Lung (tissue), 12 donors: ENCODE results near the gene MLF2. TPM values are rescaled to one million over a fixed set of nuclear protein-coding genes. Genes with fewer than 3 reads are reported as not detected.
"Not testable (repeated sequence)": the region's sequence is repeated elsewhere in the genome, so short reads cannot be mapped to it uniquely, and the experiment has no call there.

Source experiments
- ATAC-seq: fragments of 200-7000 bp; cut with Tn5 transposase; one replicate; pipeline ENCODE4 v1.9.1; 2020; ENCODE audit warnings: moderate number of reproducible peaks; ENCODE audit not compliant: insufficient read depth, low FRiP score
- DNase-seq, 3 donors: peaks; one replicate each; pipeline ENCODE4 v3.0.0-alpha.2; 2013 to 2017
- H3K27ac ChIP-seq, 2 donors: one replicate each; pipeline ENCODE4 v1.5.1; 2013; ENCODE audit warnings: mild to moderate bottlenecking in 2 of 2, moderate library complexity in 2 of 2, control low read depth in 1 of 2, inconsistent platforms in 1 of 2, low read depth in 1 of 2, low read length in 1 of 2
- H3K27me3 ChIP-seq, 3 donors: one replicate each; pipeline ENCODE4 v1.5.1; 2013; ENCODE audit warnings: low read length in 2 of 3; ENCODE audit not compliant: control insufficient read depth in 3 of 3, insufficient read depth in 3 of 3
- H3K36me3 ChIP-seq, 4 donors: one replicate each; pipeline ENCODE4 v1.5.1; 2013; ENCODE audit warnings: low read length in 4 of 4, mild to moderate bottlenecking in 1 of 4, moderate library complexity in 1 of 4; ENCODE audit not compliant: control insufficient read depth in 4 of 4, insufficient read depth in 4 of 4
- H3K4me1 ChIP-seq, 5 donors: one replicate each; pipeline ENCODE4 v1.5.1; 2013; ENCODE audit warnings: low read length in 5 of 5, mild to moderate bottlenecking in 2 of 5, moderate library complexity in 1 of 5; ENCODE audit not compliant: control insufficient read depth in 5 of 5, insufficient read depth in 5 of 5
- H3K4me3 ChIP-seq: one replicate; pipeline ENCODE4 v1.5.1; 2013; ENCODE audit warnings: mild to moderate bottlenecking, control low read depth, moderate library complexity
- H3K9ac ChIP-seq, 2 donors: one replicate each; pipeline ENCODE4 v1.5.1; 2013; ENCODE audit warnings: low read length in 2 of 2, control low read depth in 1 of 2; ENCODE audit not compliant: insufficient read depth in 1 of 2
- H3K9me3 ChIP-seq, 4 donors: one replicate each; pipeline ENCODE4 v1.5.1; 2013; ENCODE audit warnings: low read length in 3 of 4, mild to moderate bottlenecking in 1 of 4, moderate library complexity in 1 of 4; ENCODE audit not compliant: control insufficient read depth in 4 of 4, insufficient read depth in 3 of 4
- WGBS, 2 donors: extraction: QIAGEN DNeasy Blood & Tissue Kit; methylation state at CpG; one replicate each; pipeline ENCODE4 v1.1.7; 2013; 5-methylcytosine and 5-hydroxymethylcytosine counted together
- polyA plus RNA-seq, 2 donors: library from polyadenylated mRNA; stranded (reverse); fragments of 200-250 nt; gene quantifications; one replicate each; pipeline ENCODE4 v1.2.1, GENCODE V29; 2013
- total RNA-seq, 2 donors: library from RNA; depleted of rRNA in 1 of 2; stranded (reverse); fragments of >200 nt in 1 of 2; gene quantifications; one replicate each; pipeline ENCODE4 v1.2.1, GENCODE V29; 2014 to 2021
- TF ChIP-seq, protein P1 (sequence below): IDR thresholded peaks from 2 replicates; pipeline ENCODE4 v1.5.1; 2012; ENCODE audit warnings: mild to moderate bottlenecking; ENCODE audit errors: control extremely low read depth, extremely low read depth
- donor health status: control.
- donor health status: control.
- donor health status: Bipolar disorder and iron deficiency.
- donor health status: healthy.
- donor health status: DM: yes; HTN: yes; CAD: no.

MLF2 gene
- total and polyA plus RNA-seq, 4 donors = 95.9 to 171 (median 164) TPM

DNA sequence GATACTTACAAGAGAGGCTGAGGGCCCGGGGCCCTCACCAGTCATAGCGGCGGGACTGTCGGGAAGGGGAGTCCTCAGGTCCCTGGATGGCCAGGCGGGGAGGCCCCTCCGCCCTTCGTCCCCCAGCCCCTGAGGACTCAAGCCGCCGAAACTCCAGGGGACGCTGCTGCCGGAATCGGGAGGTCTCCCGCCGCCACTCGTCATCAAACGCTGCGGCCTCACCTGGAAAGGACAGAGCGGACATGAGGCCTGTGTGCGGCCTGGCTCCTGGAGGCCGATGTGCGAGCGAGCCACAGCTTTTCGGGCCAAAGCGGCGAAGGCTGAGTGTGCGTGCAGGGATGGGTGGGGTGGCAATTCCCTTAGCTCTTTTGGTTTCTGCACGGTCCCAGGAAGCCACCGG lies 4.2 kb downstream of the MLF2 start:
- peaks cover 14 to 48% (median 43%) of the 10 kb centered on the region in 4 donors for H3K36me3 ChIP-seq
- DNase-seq (no peak), ATAC-seq (no peak)
- H3K27me3 ChIP-seq = no peaks in the 10 kb centered on the region
- H3K9me3 ChIP-seq = no peaks in the 10 kb centered on the region
- 95 to 97% methylated on average over 28 of the region's 28 CpGs for WGBS, 2 donors
- H3K4me3 ChIP-seq = no peak overlapping the region
- no peak overlapping the region for H3K27ac ChIP-seq
- H3K9ac ChIP-seq = no peak overlapping the region
- TF ChIP-seq, protein P1, sequence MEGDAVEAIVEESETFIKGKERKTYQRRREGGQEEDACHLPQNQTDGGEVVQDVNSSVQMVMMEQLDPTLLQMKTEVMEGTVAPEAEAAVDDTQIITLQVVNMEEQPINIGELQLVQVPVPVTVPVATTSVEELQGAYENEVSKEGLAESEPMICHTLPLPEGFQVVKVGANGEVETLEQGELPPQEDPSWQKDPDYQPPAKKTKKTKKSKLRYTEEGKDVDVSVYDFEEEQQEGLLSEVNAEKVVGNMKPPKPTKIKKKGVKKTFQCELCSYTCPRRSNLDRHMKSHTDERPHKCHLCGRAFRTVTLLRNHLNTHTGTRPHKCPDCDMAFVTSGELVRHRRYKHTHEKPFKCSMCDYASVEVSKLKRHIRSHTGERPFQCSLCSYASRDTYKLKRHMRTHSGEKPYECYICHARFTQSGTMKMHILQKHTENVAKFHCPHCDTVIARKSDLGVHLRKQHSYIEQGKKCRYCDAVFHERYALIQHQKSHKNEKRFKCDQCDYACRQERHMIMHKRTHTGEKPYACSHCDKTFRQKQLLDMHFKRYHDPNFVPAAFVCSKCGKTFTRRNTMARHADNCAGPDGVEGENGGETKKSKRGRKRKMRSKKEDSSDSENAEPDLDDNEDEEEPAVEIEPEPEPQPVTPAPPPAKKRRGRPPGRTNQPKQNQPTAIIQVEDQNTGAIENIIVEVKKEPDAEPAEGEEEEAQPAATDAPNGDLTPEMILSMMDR = no peak
- H3K4me1 ChIP-seq = peaks cover 0 to 11% (median 4%) of the 10 kb centered on the region in 5 donors

DNA sequence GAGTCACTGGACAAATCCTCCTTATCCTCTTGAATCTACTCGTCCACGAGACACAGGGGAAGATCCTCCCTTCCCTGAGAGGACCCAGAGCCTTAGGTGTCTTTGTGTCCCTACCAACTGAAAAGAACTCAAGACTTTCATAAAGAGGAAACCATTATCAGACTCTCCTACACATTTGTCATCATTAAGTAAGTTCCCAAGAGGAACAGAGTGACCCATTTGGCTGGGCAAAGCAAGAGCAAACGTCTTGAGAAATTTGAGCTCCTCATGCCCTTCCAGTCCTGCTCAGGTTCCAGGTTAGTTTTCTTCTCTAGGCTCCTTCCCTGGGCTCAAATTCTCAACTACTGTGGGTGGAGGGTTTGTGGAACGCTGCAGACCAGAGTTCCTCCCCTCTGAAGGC lies 5.7 kb downstream of the MLF2 start:
- Histone ChIP-seq H3K27me3 (no peaks in the 10 kb centered on the region), H3K4me1 (peaks cover 0 to 8% (median 4%) of the 10 kb centered on the region in 5 donors), H3K9ac (no peak overlapping the region), H3K4me3 (no peak overlapping the region), H3K27ac (no peak overlapping the region), H3K36me3 (peaks cover 14 to 48% (median 43%) of the 10 kb centered on the region in 4 donors), H3K9me3 (no peaks in the 10 kb centered on the region)
- TF ChIP-seq, protein P1 = no peak
- ATAC-seq (no peak), DNase-seq (no peak)
- 74 to 75% methylated on average over 4 of the region's 4 CpGs for WGBS, 2 donors

DNA sequence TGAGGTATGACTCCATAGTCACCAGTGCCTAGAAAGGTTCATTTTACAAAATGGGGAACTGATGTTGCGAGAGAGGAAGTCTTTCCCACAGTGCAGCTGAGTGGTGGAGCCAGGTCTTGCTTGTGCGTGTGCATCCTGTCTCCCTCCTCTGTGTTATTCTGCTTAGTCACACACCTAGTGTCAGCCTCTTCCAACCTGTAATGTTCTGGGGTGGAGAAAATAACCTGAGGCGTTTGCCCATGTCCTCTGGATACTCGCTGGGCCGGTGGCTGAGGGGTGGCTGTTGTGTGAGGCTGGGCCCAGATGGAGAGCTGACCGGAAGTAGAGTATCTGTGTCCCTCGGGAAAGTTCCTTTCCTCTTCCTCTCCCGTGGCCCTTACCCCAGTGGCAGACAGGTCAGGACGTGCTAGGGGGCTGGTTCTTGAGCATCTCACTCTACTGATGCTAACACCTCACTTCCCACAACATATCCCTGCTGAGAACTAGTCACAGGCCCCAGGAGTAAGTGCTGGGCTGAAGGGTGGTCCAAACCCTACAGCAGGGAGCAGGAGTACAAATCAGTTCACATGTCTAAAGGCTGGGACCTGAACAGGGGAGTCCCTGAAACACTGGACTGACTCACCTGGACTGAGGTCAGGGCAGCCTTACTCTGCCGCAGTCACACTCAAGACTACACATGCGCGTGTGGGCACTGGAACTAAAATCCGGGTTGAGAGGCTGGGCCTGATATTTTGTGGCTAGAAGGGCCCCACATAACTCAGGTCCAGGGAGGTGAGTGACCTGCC lies 7.0 kb downstream of the MLF2 start:
- peak overlapping the region in 1 of 2 donors; percentile 18 for H3K27ac ChIP-seq
- H3K9me3 ChIP-seq = no peaks in the 10 kb centered on the region
- H3K9ac ChIP-seq = no peak overlapping the region
- no peaks in the 10 kb centered on the region for H3K4me1 ChIP-seq
- DNase-seq (no peak), ATAC-seq (peak; percentile 22)
- TF ChIP-seq, protein P1 = no peak
- WGBS, 2 donors = 48 to 67% methylated on average over 13 of the region's 13 CpGs
- H3K4me3 ChIP-seq = no peak overlapping the region
- no peaks in the 10 kb centered on the region for H3K27me3 ChIP-seq
- peaks cover 14 to 39% (median 36%) of the 10 kb centered on the region in 4 donors for H3K36me3 ChIP-seq

DNA sequence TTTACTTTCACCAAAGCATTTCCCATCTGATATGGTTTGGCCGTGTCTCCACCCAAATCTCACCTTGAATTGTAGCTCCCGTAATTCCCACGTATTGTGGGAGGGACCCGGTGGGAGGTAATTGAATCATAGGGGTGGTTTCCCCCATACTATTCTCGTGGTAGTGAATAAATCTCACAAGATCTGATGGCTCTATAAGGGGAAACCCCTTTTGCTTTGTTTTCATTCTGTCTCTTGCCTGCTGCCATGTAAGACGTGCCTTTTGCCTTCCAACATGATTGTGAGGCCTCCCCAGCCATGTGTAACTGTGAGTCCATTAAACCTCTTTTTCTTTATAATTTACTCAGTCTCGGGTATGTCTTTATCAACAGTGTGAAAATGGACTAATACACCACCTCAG lies 9.6 kb downstream of the MLF2 start:
- not testable (repeated sequence) for H3K9me3 ChIP-seq, H3K4me1 ChIP-seq, H3K27ac ChIP-seq, DNase-seq, H3K4me3 ChIP-seq, H3K9ac ChIP-seq, H3K27me3 ChIP-seq, ATAC-seq
- 71 to 77% methylated on average over 7 of the region's 7 CpGs for WGBS, 2 donors
- peaks cover 8 to 17% (median 16%) of the 10 kb centered on the region in 4 donors for H3K36me3 ChIP-seq
